ENCODE measurements around the gene SVOPL. TPM values are rescaled to one million over a fixed set of nuclear protein-coding genes. Genes with fewer than 3 reads are reported as not detected.

SVOPL gene
- total RNA-seq, 1 donor from 2014 or later, result 0.82 TPM

DNA sequence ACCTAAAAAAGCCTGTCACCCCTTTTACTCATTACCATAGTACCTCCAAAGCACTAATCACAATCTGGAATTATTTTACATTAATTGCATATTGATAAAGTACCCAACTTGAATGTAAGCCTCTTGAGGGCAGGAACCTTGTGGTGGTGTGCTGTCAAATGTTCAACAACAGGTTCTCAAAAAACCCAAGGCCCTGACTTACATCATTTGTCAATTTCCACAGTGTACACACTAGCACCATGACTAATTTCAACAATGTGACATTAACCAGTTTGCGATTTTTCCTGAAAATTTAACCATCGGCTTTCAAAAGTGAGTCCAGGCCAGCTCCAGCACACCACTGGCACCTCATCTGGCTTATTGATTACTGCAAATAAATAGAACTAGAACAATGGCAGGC lies 87.5 kb downstream of the SVOPL start:
- DNase-seq (ENCODE audit: low spot score in 2 of 2) (no peak), FAIRE-seq (no peak)

DNA sequence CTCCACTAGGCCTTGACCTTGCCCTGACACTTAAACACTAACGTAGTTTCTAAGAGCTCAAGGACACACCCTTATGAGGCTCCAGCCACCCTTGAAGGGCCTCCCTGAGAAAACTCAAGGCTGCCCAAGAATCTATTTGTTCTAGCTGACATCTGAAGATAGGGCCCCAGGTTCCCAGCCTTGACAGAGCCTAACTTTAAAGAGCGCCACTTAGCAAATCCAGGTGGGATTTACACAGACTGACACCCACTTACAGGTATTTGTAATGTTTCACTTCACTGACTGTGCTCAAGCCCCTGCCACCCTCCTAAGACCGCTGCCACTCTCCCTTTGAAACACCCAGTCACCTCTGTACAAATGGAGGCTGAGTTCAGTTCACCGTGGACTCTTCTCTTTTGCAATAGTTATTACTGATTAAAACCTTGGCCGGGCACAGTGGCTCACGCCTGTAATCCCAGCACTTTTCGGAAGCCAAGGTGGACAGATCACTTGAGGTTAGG lies 90.4 kb downstream of the SVOPL start:
- DNase-seq (ENCODE audit: low spot score in 2 of 2) (no peak), FAIRE-seq (no peak)

DNA sequence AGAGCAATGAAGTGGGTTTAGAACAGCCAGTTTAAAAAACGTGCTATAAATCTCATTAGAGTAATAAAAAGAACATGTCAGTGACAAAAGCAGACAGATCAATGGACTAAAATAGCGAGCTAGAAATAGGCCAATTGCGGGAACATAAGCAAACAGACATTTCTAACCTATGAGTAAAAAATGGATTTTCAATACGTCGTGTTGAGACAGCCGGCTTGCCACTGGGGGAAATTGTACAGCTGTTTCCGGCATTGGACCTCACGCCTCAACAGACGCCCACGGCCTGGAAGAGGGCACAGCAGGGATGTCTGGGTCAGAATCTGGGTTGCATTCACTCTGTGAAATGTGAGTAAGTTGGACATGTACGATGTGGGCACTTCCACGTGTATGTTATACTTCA lies 92.9 kb downstream of the SVOPL start:
- no peak for DNase-seq (ENCODE audit: low spot score in 2 of 2)
- FAIRE-seq, result no peak

DNA sequence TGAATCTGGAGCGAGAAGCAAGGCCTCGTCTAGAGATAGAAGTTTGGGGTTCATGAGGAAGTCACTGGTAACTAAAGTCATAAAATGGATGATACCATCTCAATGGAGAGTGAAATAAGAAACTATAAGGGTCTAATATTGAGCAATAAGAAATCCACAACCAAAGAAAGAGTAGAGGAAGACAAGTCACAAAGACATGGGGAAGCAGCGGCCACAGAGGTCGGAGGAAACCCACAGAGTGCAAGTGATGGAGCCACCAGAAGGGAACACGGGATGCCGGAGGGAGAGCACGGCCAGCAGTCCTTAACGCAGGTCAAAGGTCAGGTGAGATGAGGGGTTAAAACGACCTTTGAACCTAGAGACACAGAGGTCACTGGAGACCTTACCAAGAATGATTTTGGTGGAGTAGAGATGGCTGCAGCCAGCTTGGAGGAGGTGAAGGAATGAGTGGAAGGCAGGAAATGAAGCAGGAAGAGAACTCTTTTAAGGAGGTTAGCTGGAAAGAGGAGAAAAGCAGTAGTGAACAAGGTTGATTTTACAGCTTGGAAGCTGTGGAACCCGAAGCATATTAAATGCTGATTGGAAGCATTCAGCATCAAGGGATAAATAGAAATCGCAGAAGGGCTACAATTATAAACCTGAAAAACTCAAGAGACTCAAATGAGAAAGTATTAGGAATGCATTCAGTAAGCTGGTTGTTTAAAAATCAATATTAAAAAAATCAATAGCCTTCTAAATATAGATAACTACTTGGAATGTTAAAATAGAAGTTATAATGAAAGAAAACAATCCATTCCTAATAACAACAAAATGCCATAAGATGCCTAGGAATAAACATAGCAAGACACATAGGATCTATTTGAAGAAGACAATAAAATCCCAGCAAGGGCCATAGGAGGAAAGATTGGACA lies 93.7 kb downstream of the SVOPL start:
- DNase-seq (ENCODE audit: low spot score in 2 of 2), result no peak
- no peak for FAIRE-seq

DNA sequence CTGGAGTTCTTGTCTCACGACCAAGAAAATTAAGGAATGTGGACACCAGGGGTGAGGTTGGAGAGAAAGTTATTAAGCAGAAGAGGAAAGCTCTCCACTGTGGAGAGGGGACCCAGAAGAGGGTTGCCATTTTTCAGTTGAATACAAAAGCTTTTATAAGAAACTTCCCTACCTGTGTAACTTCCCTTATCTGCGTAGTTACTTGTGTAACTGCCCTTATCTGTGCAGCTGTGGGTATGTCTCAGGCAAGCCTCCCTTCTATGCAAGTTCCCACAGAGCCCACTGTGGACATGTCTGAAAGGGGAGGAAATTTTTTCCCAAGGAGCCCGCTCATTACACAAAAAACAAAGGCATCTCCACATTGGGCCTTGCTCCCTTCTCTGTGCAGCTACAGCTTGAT lies 94.9 kb downstream of the SVOPL start:
- DNase-seq (ENCODE audit: low spot score in 2 of 2), result no peak
- no peak for FAIRE-seq

DNA sequence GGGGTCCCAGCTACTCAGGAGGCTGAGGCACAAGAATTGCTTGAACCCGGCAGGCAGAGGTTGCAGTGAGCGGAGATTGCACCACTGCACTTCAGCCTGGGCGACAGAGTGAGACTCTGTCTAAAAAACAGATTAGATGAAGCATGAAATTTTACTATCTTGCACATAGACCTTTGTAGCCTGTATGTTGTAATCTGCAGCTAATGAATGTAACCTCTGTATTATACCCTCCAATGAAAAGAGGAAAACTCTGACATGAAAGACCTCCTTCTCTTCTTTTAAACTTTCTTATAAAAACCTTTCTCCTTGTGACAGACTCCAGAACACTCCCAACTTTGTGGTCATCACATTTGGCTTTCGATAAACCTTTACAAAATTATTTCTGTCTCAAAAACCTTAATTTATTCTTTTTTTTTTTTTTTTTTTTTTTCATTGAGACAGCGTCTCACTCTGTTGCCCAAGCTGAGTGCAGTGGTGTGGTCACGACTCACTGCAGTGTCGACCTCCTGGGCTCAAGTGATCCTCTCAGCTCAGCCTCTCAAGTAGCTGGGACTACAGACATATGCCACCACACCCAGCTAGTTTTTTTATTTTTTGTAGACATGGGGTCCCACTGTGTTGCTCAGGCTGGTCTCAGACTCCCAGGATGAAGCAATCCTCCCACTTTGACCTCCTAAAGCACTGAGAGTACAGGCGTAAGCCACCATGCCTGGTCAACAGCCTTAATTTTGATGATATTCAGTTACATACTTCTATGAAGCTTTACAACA lies 97.4 kb downstream of the SVOPL start:
- FAIRE-seq, result no peak
- no peak for DNase-seq (ENCODE audit: low spot score in 2 of 2)

DNA sequence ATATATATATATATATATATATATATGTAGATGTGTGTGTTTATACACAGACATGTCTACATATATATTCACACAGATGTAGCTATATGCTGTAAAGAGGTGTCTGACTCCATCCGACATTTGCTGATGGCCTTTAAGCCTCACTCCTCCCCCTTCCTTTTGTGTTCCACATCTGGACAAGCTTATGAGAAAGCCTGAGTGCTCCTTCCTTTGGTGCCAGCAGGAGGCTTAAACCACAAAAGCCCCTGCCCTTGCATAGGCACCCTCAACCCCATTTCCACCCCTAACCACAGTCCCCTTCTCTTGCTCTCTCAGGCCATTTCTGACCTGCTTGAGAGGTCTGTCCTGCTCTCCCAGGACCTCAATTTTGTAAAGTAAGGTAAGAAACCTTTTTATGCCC lies 98.7 kb downstream of the SVOPL start:
- FAIRE-seq, result no peak
- no peak for DNase-seq (ENCODE audit: low spot score in 2 of 2)

DNA sequence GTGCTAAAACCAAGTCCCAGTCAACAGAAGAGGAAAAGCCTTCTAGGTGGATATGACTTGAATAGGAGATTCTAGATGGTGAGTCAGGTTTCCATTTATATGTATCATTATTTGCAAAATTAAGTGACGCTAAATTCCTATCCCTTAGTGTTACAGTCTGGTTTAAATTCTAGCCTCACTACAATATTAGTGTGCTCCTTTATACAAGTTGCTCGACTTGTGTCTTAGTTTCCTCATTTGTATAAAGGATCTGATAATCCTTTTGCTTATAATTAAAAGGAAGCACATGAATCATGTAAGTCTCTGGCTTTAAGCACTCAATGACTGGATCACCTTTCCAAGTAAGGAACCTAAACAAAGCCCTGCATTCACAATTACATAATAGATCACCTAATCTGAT lies 105.7 kb downstream of the SVOPL start:
- FAIRE-seq (no peak), DNase-seq (ENCODE audit: low spot score in 2 of 2) (no peak)

DNA sequence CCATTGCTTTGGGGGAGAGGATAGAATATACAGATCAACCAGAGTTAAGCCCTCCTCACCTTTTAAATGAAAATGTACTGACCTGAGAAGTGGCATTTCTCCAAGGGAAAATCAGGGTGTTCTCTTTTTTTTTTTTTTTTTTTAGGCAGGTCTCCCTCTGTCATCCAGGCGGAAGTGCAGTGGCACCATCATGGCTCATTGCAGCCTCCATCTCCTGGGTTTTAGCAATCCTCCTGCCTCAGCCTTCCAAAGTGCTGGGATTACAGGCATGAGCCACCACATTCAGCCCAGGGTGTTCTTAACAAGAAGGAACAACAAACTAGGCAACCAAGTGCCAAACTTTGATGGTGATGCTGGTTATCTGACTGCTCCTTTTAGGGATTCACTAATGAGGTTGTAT lies 111.0 kb downstream of the SVOPL start:
- FAIRE-seq, result no peak
- no peak for DNase-seq (ENCODE audit: low spot score in 2 of 2)

DNA sequence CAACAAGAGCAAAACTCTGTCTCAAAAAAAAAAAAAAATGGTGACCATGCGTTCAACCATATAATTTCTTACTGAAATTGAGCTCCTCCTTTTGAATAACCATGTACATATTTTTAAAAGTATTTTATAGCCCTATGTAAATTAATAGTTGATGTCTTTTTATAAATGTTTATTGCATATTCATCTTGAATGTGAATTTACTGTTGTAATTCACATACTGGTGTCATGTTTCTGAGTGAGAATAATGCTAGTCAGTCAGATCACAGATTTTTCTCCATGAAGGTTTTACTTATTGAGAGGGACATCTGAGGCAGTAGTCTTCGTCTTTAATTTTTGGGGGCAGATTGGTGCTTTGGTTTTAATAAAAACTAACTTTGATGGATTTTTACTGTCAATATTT lies 112.2 kb downstream of the SVOPL start:
- FAIRE-seq (no peak), DNase-seq (ENCODE audit: low spot score in 2 of 2) (no peak)

DNA sequence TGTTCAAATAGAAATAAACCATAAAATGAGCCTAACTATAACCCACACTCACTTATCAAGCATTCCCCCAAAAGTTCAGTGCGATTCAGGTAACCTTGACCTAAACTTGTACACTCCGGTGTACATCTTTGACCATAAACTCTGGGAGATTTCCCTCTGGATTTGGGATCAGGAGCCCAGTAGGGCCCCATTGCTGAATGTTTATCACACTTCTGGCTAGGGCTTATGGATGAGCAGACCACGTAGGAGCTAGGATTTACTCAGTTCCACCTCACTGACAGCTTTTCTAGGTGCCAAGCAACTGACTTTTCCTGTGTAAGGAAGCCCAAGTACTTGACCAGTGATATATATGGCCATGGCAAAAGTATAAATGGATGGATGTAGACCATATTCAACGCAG lies 113.7 kb downstream of the SVOPL start:
- no peak for DNase-seq (ENCODE audit: low spot score in 2 of 2)
- no peak for FAIRE-seq

DNA sequence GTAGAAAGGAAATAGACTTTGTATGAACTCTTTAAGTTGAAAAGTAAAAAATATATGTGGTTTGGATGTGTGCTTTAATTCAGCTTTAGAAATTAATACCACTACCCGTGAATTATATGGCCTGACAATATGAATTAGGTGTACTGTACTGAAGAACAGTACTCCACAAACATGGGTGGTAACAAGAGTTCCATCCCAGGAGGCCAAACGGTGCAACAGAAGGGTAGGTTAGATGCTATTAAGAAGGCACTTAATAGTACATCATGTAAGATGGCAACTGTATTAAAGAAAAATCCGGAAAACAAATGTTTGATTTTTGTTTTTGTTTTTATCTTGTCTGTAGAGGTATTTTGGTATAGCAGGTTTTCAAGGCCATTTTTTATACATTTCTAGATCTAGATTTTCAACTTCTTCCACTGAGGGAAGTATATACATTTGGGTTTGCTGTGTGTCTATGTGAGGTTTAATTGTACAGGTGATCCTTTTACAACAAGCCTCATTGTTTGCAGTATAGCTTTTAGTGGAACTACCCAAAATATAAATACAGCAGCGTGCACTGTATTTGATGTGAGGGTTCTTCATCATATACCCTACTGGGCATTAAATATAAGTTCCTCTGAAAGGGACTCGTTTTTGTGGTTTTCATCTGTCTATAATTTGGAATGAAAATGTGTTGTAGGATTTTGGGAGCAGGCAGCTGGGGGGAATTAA lies 115.7 kb downstream of the SVOPL start:
- DNase-seq (ENCODE audit: low spot score in 2 of 2), result no peak
- no peak for FAIRE-seq

DNA sequence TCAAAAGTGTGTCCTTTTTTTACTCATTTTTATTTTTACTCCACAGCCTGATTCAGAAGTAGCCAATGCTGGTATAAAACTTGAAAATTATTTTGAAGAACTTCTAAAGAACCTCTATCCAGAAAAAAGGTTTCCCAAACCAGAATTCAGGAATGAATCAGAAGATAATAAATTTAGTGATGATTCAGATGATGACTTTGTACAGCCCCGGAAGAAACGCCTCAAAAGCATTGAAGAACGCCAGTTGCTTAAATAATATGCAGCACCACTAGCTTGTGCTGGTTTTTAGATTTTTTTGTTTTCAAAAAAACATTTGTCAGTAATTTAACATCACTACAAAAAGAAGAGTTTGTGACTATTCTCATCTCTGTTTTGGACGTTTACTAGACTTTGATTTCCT lies 116.5 kb downstream of the SVOPL start:
- FAIRE-seq, result no peak
- DNase-seq (ENCODE audit: low spot score in 2 of 2), result no peak

DNA sequence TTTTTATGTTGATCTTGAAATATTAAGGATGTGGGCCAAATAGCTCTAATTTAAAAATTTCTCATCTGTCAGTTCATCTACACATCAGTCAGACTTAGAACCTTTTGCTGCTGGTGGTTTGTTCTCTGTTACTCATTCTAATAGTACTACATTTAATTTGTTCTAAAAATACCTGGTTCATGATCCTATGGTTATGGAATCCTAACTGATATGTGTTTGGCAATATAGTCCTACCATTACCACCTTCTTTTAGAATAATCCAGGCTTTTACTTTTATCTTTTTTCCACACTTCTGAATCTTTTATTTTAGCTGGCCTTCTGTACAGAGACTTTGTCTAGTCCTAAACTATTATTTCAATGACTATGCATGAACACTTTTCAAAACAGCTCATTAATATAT lies 116.9 kb downstream of the SVOPL start:
- FAIRE-seq (no peak), DNase-seq (ENCODE audit: low spot score in 2 of 2) (no peak)

DNA sequence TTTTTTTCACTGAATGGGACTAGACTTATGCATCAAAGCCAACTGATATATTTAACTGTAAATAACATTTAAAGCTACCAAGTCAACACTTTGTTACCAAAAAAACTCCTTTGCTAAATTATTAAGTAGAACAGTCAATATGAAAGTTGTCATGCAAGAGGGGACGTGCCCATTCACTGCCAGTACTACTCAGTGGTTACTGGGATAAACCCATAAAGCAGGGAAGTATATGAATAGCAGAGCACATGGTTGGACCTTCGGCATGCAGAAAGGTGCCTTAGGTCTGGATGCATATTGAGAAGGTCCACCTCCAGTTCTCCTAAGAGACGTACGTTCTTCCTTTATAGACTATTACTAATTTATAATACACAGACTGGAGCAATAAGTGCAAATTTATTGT lies 120.1 kb downstream of the SVOPL start:
- DNase-seq (ENCODE audit: low spot score in 2 of 2), result no peak
- FAIRE-seq, result no peak

DNA sequence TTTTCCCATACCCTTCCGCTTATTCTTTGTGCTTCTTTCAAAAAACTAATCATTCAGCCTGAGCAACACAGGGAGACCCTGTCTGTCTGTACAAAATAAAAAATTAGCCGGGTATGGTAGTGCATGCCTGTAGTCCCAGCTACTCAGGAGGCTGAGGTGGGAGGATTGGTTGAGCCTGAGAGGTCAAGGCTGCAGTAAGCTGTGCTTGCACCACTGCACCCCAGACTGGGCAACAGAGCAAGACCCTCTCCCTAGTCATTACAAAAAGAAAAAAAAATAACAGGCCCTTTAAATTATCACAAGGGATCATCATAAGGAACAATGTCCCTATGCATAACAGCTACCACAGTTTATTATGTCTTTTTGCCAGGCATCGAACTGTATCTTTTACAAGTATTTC lies 121.5 kb downstream of the SVOPL start:
- DNase-seq (ENCODE audit: low spot score in 2 of 2), result no peak
- no peak for FAIRE-seq

DNA sequence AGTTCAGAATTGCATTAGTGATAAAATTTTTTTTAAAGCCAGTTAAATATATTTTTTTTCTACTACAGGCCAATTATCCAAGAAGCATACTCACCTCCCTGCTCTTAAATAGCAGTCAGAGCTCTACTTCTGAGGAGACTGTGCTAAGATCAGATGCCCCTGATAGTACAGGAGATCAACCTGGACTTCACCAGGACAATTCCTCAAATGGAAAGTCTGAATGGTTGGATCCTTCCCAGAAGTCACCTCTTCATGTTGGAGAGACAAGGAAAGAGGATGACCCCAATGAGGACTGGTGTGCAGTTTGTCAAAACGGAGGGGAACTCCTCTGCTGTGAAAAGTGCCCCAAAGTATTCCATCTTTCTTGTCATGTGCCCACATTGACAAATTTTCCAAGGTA lies 122.0 kb downstream of the SVOPL start:
- no peak for DNase-seq (ENCODE audit: low spot score in 2 of 2)
- FAIRE-seq, result no peak

DNA sequence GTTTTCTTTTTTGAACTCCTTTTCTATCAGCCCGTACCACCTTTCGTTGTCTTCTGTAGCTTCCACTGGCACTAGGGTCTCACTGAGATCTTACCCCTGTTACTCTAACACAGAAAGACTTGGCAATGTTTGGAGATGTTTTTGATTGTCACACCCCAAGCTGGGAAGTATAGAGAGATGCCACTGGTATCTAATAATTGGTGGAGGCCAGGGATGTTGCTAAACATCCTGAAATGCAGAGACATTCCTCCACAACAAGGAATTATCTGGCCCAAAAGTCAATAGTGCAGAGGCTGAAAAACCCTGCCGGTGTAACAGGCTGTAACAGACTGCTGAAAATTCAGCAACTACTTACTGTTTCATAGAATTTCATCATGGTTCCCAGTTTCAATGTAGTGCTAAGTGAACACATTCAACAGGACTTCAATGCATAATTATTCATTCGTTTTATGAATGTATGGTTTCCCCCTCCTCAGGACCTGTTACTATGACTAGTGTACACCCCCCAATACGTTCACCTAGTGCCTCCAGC lies 125.2 kb downstream of the SVOPL start:
- FAIRE-seq (no peak), DNase-seq (ENCODE audit: low spot score in 2 of 2) (no peak)

DNA sequence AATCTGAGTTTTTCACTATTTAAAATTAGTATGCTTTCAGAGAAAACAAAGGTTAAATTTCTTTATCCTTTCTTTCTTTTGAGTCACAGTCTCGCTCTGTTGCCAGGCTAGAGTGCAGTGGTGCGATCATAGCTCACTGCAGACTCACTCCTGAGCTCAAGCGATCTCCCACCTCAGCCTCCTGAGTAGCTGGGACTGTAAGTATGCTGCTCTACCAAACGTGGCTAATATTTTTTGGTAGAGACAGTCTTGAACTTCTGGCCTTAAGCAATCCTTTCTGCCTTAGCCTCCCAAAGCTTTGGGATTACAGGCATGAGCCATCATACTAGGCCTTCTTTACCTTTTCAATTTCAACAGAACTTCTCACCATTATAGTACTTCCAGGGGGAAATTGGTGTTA lies 127.4 kb downstream of the SVOPL start:
- FAIRE-seq, result no peak

DNA sequence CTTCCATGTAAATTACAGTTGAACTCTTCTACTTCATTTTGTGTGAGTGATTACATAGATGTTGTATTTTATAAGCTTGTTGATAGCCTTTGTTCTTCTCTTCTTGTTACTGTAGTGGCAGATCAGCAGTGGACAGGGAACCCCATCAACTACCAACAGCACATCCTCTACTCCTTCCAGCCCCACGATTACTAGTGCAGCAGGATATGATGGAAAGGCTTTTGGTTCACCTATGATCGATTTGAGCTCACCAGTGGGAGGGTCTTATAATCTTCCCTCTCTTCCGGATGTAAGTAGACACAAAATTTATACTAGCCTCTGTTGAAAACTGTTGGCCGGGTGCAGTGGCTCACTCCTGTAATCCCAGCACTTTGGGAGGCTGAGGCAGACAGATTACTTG lies 130.4 kb downstream of the SVOPL start:
- no peak for FAIRE-seq
- no peak for DNase-seq (ENCODE audit: low spot score in 2 of 2)

More for the DNA sequence above, 127.4 kb downstream of the SVOPL start:
- no peak for DNase-seq (ENCODE audit: low spot score in 2 of 2)

DNA sequence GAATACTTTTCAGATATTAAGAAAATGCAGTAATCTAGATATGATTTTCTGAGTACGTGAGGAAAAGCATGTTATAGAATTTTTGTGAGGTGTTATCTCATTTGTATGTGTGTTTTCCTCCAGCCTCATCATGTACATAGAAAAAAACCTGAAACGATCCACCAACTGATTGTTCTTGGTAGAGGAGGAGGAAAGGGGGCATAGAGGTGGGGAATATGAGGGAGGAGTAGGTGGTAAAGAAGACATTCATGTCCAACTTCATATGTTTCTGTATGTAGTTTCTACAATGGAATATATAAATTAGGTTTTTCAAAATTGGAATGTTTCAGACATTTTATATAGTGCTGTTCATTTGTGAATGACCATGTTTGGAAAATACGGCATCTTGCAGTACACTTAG lies 131.7 kb downstream of the SVOPL start:
- no peak for FAIRE-seq
- DNase-seq (ENCODE audit: low spot score in 2 of 2), result no peak

Measured in frontal cortex (tissue), 4 donors.